HG03432 (cell line): ENCODE measurements around the gene SPOP.
"Not testable (repeated sequence)": the region's sequence is repeated elsewhere in the genome, so short reads cannot be mapped to it uniquely, and the experiment has no call there.

Experiments
- ATAC-seq: cut with Tn5 transposase; IDR thresholded peaks from one replicate; pipeline ENCODE4 v1.9.1; 2021; ENCODE audit warnings: mild to moderate bottlenecking, moderate library complexity; ENCODE audit not compliant: unreplicated experiment

SPOP gene

GRCh38 chr17:49554694-49555494, 123.0 kb downstream of the SPOP start:
- ATAC-seq: no peak

GRCh38 chr17:49553676-49554335, 124.1 kb downstream of the SPOP start:
- ATAC-seq: no peak

GRCh38 chr17:49552070-49552751, 125.7 kb downstream of the SPOP start:
- no peak for ATAC-seq

- no peak for ATAC-seq
Measured at GRCh38 chr17:49551221-49552069, 126.5 kb downstream of the SPOP start.

GRCh38 chr17:49550764-49551163, 127.1 kb downstream of the SPOP start:
- not testable (repeated sequence) for ATAC-seq

- ATAC-seq: no peak
Measured at GRCh38 chr17:49549691-49550678, 127.9 kb downstream of the SPOP start.

GRCh38 chr17:49549311-49549605, 128.6 kb downstream of the SPOP start:
- no peak for ATAC-seq
